Loucy (cell line): ENCODE results near the gene IGSF23.
"Not testable (repeated sequence)": the region's sequence is repeated elsewhere in the genome, so short reads cannot be mapped to it uniquely, and the experiment has no call there.

Source experiments
- H2AFZ ChIP-seq: fragments of 200-600 bp; sonication (generic); 2 replicates; pipeline ENCODE4 v1.6.0; 2016; ENCODE audit warnings: antibody characterized with exemption, mild to moderate bottlenecking, low read length, moderate library complexity
- H3F3A ChIP-seq: fragments of 200-600 bp; 2 replicates; pipeline ENCODE4 v1.6.0; 2016; ENCODE audit warnings: antibody characterized with exemption, low read depth, mild to moderate bottlenecking
- H3K27me3 ChIP-seq: fragments of 200-600 bp; sonication (generic); 2 replicates; pipeline ENCODE4 v1.6.1; 2014; ENCODE audit warnings: low read length, mild to moderate bottlenecking; ENCODE audit not compliant: insufficient read depth, poor library complexity, severe bottlenecking
- H3K36me3 ChIP-seq: fragments of 200-600 bp; sonication (generic); 2 replicates; pipeline ENCODE4 v1.6.1; 2016; ENCODE audit warnings: low read length; ENCODE audit not compliant: insufficient read depth
- H3K4me1 ChIP-seq: fragments of 200-600 bp; sonication (generic); 2 replicates; pipeline ENCODE4 v1.5.1; 2014; ENCODE audit warnings: low read length, mild to moderate bottlenecking; ENCODE audit not compliant: insufficient read depth, poor library complexity, severe bottlenecking
- H3K4me2 ChIP-seq: fragments of 200-600 bp; sonication (generic); 2 replicates; pipeline ENCODE4 v1.6.0; 2014; ENCODE audit warnings: antibody characterized with exemption, low read length, low read depth, mild to moderate bottlenecking; ENCODE audit not compliant: poor library complexity, severe bottlenecking
- H3K4me3 ChIP-seq: fragments of 200-600 bp; sonication (generic); 2 replicates; pipeline ENCODE4 v1.5.1; 2014; ENCODE audit warnings: low read length, mild to moderate bottlenecking, mixed read lengths; ENCODE audit not compliant: poor library complexity, severe bottlenecking
- H3K79me2 ChIP-seq: fragments of 200-600 bp; sonication (generic); 2 replicates; pipeline ENCODE4 v1.6.1; 2014; ENCODE audit warnings: low read length; ENCODE audit not compliant: insufficient read depth
- H3K9ac ChIP-seq: fragments of 200-600 bp; sonication (generic); 2 replicates; pipeline ENCODE4 v1.6.0; 2014; ENCODE audit warnings: mild to moderate bottlenecking, low read depth, low read length, moderate library complexity; ENCODE audit not compliant: poor library complexity, severe bottlenecking
- H3K9me2 ChIP-seq: fragments of 200-600 bp; sonication (generic); replicated peaks from 2 replicates; pipeline ENCODE4 v1.6.1; 2016; ENCODE audit warnings: low read depth, low read length, mixed read lengths
- H3K9me3 ChIP-seq: fragments of 200-600 bp; sonication (generic); 2 replicates; pipeline ENCODE4 v1.6.1; 2014; ENCODE audit warnings: mild to moderate bottlenecking, antibody characterized with exemption, low read length, low read depth; ENCODE audit not compliant: insufficient read depth
- H4K20me1 ChIP-seq: fragments of 200-600 bp; sonication (generic); 2 replicates; pipeline ENCODE4 v1.6.0; 2014; ENCODE audit warnings: antibody characterized with exemption, low read length, mild to moderate bottlenecking; ENCODE audit not compliant: insufficient read depth, poor library complexity, severe bottlenecking
- EZH2phosphoT487 ChIP-seq: fragments of 200-600 bp; IDR thresholded peaks from 2 replicates; pipeline ENCODE4 v1.6.1; 2018; ENCODE audit warnings: antibody characterized with exemption, mild to moderate bottlenecking, moderate library complexity, borderline replicate concordance
- TF ChIP-seq, protein P1 (sequence below): fragments of 200-600 bp; sonication (generic); conservative IDR thresholded peaks from 2 replicates; pipeline ENCODE4 v1.5.1; 2014; ENCODE audit warnings: mild to moderate bottlenecking, antibody characterized with exemption, low read length

IGSF23 gene

DNA sequence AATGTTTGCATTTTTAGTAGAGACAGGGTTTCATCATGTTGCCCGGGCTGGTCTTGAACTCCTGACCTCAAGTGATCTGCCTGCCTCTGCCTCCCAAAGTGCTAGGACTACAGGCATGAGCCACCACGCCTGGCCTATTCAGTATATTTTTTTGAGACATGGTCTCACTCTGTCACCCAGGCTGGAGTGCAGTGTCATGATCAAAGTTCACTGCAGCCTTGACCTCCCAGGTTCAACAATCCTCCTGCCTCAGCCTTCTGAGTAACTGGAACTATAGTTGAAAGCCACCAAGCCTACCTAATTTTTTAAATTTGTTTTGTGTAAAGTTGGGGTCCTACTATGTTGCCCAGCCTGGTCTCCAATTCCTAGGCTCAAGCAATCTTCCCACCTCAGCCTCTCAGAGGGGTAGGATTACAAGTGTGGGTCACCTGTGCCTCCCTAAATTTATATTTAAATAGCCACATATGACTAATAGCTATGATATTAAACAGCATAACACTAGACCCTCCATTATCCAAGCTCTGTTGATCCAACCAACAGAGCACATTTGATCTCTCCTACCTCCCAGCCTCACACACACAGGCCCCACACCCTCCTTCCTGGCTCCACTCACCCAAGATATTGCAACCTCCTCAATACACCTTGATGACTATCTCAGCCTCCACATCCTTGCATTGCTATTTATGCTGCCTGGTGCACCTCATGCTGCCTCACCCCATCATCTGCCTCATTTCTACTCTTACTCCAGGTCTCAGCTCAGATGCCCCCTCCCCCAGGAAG is 55.8 kb downstream of the IGSF23 start:
- Histone ChIP-seq H3K79me2 (no peaks in the 10 kb centered on the region), H3K9me3 (peaks cover 2% of the 10 kb centered on the region; the same call in 1 of the 2 replicates), H3K4me3 (no peak overlapping the region), H3K4me2 (no peak overlapping the region), H3K9ac (no peak overlapping the region), H2AFZ (no peak overlapping the region), H3K36me3 (no peaks in the 10 kb centered on the region), H3K4me1 (no peaks in the 10 kb centered on the region), H3F3A (no peaks in the 10 kb centered on the region), H4K20me1 (no peaks in the 10 kb centered on the region), H3K9me2 (no peaks in the 10 kb centered on the region), H3K27me3 (no peaks in the 10 kb centered on the region)
- TF ChIP-seq EZH2phosphoT487, result no peak
- TF ChIP-seq, protein P1, sequence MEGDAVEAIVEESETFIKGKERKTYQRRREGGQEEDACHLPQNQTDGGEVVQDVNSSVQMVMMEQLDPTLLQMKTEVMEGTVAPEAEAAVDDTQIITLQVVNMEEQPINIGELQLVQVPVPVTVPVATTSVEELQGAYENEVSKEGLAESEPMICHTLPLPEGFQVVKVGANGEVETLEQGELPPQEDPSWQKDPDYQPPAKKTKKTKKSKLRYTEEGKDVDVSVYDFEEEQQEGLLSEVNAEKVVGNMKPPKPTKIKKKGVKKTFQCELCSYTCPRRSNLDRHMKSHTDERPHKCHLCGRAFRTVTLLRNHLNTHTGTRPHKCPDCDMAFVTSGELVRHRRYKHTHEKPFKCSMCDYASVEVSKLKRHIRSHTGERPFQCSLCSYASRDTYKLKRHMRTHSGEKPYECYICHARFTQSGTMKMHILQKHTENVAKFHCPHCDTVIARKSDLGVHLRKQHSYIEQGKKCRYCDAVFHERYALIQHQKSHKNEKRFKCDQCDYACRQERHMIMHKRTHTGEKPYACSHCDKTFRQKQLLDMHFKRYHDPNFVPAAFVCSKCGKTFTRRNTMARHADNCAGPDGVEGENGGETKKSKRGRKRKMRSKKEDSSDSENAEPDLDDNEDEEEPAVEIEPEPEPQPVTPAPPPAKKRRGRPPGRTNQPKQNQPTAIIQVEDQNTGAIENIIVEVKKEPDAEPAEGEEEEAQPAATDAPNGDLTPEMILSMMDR, result no peak

DNA sequence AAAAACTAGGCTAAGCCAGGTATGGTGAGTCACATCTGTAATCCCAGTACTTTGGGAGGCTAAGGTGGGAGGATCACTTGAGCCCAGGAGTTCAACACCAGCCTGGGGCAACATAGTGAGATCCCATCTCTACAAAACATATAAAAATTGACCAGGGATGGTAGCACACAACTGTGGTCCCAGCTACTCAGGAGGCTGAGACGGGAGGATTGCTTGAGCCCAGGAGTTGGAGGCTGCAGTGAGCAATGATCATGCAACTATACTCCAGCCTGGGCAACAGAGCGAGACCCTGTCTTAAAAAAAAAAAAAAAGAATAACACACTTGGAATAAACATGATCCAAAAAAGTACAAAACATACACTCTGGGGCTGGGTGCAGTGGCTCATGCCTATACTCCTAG is 56.7 kb downstream of the IGSF23 start:
- H3K36me3 ChIP-seq, H4K20me1 ChIP-seq, H3K4me2 ChIP-seq, H3F3A ChIP-seq, H3K79me2 ChIP-seq, H3K4me1 ChIP-seq, H3K27me3 ChIP-seq, H2AFZ ChIP-seq, H3K9me3 ChIP-seq, H3K9ac ChIP-seq, H3K4me3 ChIP-seq, H3K9me2 ChIP-seq: not testable (repeated sequence)

DNA sequence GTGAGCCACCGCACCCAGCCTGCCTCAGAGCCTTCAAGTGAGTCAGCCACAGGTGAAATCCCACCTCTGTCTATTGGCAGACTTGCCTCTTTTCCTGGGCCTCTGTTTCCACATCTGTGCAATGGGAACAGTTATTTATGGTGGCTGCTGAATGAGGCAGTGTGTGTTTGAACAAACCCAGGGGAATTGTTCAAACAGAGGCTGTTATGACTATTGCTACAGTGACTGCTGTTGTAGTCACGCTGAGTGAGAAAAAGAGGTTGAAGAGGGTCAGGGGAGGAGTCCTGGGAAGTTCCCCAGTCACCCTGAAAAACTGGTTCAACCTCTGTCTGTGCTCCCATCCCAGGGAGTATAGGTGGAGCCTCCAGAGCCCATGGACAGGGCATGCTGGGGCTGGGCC is 58.0 kb downstream of the IGSF23 start, which contains the start of gene CEACAM19:
TSS of gene CEACAM19 (plus strand) at position 83 of the 400 bp plus-strand sequence. CDS start 450 bp downstream, outside the sequence.
- Histone ChIP-seq H4K20me1 (no peaks in the 10 kb centered on the region), H3K4me3 (no peak within 1 kb of the TSS), H3K4me1 (no peaks in the 10 kb centered on the region), H3K9me2 (no peaks in the 10 kb centered on the region), H3K36me3 (no peaks in the 10 kb centered on the region), H3K4me2 (no peak within 1 kb of the TSS), H3K79me2 (no peaks in the 10 kb centered on the region), H3K9ac (no peak within 1 kb of the TSS), H3F3A (no peaks in the 10 kb centered on the region), H2AFZ (no peak within 1 kb of the TSS), H3K27me3 (no peaks in the 10 kb centered on the region), H3K9me3 (peaks cover 2% of the 10 kb centered on the region; the same call in 1 of the 2 replicates)
- TF ChIP-seq, protein P1, result no peak
- TF ChIP-seq EZH2phosphoT487, result no peak

DNA sequence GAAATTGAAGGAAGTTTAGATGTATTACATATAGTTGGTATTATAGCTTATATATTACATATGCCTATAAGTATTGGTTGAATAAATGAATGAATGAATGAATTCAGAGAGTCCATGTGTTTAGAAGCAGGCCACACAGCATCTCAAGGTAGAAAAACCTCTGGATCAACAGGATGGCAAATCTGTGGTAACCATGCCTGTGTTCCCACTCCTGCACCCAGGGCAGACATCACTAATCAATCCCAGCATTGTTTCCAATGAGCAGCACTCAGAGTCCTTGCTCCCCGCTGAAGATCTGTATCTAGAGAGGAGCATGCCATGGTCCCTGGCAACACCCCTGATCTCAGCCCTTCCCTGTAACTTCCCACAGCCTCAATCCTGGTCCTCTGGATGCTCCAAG is 58.9 kb downstream of the IGSF23 start:
- no peak overlapping the region for H3K4me3 ChIP-seq
- no peaks in the 10 kb centered on the region for H3K36me3 ChIP-seq
- H4K20me1 ChIP-seq, result no peaks in the 10 kb centered on the region
- H3K9ac ChIP-seq, result no peak overlapping the region
- no peaks in the 10 kb centered on the region for H3F3A ChIP-seq
- no peak overlapping the region for H2AFZ ChIP-seq
- H3K4me2 ChIP-seq, result no peak overlapping the region
- no peaks in the 10 kb centered on the region for H3K4me1 ChIP-seq
- H3K9me2 ChIP-seq, result no peaks in the 10 kb centered on the region
- H3K9me3 ChIP-seq, result peaks cover 2% of the 10 kb centered on the region; the same call in 1 of the 2 replicates
- TF ChIP-seq EZH2phosphoT487, result no peak
- TF ChIP-seq, protein P1, result no peak
- H3K27me3 ChIP-seq, result no peaks in the 10 kb centered on the region
- H3K79me2 ChIP-seq, result no peaks in the 10 kb centered on the region
